Muscle of leg (tissue), 16 donors: Measurements from ENCODE around the gene ASIC4. TPM values are rescaled to one million over a fixed set of nuclear protein-coding genes. Genes with fewer than 3 reads are reported as not detected.

Experiments
- DNase-seq: peaks from one replicate; pipeline ENCODE4 v3.0.0; 2013
- H3K27ac ChIP-seq: one replicate; pipeline ENCODE4 v1.5.1; 2013; ENCODE audit warnings: mild to moderate bottlenecking, low read length, control low read depth
- H3K27me3 ChIP-seq: one replicate; pipeline ENCODE4 v1.6.1; 2013; ENCODE audit warnings: low read length; ENCODE audit not compliant: control insufficient read depth, insufficient read depth
- H3K36me3 ChIP-seq: one replicate; pipeline ENCODE4 v1.6.1; 2013; ENCODE audit warnings: low read length; ENCODE audit not compliant: control insufficient read depth, insufficient read depth
- H3K4me1 ChIP-seq: one replicate; pipeline ENCODE4 v1.6.1; 2013; ENCODE audit warnings: low read length; ENCODE audit not compliant: control insufficient read depth, insufficient read depth
- H3K4me3 ChIP-seq: one replicate; pipeline ENCODE4 v1.5.1; 2013; ENCODE audit warnings: low read length, control low read depth
- H3K9me3 ChIP-seq: replicated peaks from 2 replicates; pipeline ENCODE4 v1.6.1; 2013; ENCODE audit warnings: low read depth, low read length; ENCODE audit not compliant: control insufficient read depth
- WGBS: methylation state at CpG from one replicate; pipeline ENCODE4 v1.1.5; 2013; ENCODE audit warnings: missing lambda C conversion rate; ENCODE audit not compliant: insufficient coverage; 5-methylcytosine and 5-hydroxymethylcytosine counted together
- long read RNA-seq, 11 donors: transcript quantifications; one replicate each; lab custom pipeline, GENCODE V29; 2026
- polyA plus RNA-seq, 8 donors: library from polyadenylated mRNA; unstranded; fragments of 120-200 nt; gene quantifications; one replicate each; pipeline versions ENCODE4 v1.2.1 to v1.2.3, GENCODE V29; 2013; ENCODE audit warnings: inconsistent platforms in 1 of 8, low replicate concordance in 1 of 8; ENCODE audit not compliant: insufficient read length in 8 of 8, insufficient read depth in 1 of 8
- total RNA-seq: library from RNA; stranded (reverse); fragments of 120-200 nt; gene quantifications from one replicate; pipeline ENCODE4 v1.2.4, GENCODE V29; 2013

The ASIC4 gene, protein sequence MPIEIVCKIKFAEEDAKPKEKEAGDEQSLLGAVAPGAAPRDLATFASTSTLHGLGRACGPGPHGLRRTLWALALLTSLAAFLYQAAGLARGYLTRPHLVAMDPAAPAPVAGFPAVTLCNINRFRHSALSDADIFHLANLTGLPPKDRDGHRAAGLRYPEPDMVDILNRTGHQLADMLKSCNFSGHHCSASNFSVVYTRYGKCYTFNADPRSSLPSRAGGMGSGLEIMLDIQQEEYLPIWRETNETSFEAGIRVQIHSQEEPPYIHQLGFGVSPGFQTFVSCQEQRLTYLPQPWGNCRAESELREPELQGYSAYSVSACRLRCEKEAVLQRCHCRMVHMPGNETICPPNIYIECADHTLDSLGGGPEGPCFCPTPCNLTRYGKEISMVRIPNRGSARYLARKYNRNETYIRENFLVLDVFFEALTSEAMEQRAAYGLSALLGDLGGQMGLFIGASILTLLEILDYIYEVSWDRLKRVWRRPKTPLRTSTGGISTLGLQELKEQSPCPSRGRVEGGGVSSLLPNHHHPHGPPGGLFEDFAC
- total RNA-seq (0.44 TPM), polyA plus RNA-seq (under 1 TPM; 0.12 to 0.51 (median 0.34) TPM)
- long read RNA-seq, donor 1, result 0 reads
- long read RNA-seq, donor 2, result 0 reads
- long read RNA-seq, donor 3, result 0 reads
- long read RNA-seq, donor 4, result 0 reads
- long read RNA-seq, donor 5, result 0 reads
- long read RNA-seq, donor 6, result 0 reads
- long read RNA-seq, donor 7, result 0 reads
- long read RNA-seq, donor 8, result 0 reads
- long read RNA-seq, donor 9, result 0 reads
- long read RNA-seq, donor 10, result 0 reads
- long read RNA-seq, donor 11, result 0 reads

GRCh38 chr2:219514196-219514761 lies at the start of gene ASIC4:
Gene ASIC4 (plus strand): TSS chr2:219514482. CDS start chr2:219514725, 243 bp downstream.
- H3K27me3 ChIP-seq, result peaks cover 80% of the 10 kb centered on the region

GRCh38 chr2:219465659-219466561 lies 48.4 kb upstream of the ASIC4 start:
- H3K4me1 ChIP-seq, result peaks cover 8% of the 10 kb centered on the region
- H3K27me3 ChIP-seq, result no peaks in the 10 kb centered on the region
- no peak overlapping the region for H3K27ac ChIP-seq
- DNase-seq, result no peak
- 89% methylated on average over 42 of the region's 47 CpGs for WGBS
- H3K4me3 ChIP-seq, result no peak overlapping the region
- peaks cover 87% of the 10 kb centered on the region for H3K36me3 ChIP-seq
- H3K9me3 ChIP-seq, result no peaks in the 10 kb centered on the region

More at GRCh38 chr2:219514196-219514761, at the start of gene ASIC4:
- Histone ChIP-seq H3K27ac (peak within 1 kb of the TSS; percentile 13), H3K36me3 (no peaks in the 10 kb centered on the region), H3K9me3 (no peaks in the 10 kb centered on the region), H3K4me1 (peaks cover 70% of the 10 kb centered on the region), H3K4me3 (no peak within 1 kb of the TSS)
- under 1% methylated on average over 22 of the region's 31 CpGs for WGBS
- no peak for DNase-seq

DNA sequence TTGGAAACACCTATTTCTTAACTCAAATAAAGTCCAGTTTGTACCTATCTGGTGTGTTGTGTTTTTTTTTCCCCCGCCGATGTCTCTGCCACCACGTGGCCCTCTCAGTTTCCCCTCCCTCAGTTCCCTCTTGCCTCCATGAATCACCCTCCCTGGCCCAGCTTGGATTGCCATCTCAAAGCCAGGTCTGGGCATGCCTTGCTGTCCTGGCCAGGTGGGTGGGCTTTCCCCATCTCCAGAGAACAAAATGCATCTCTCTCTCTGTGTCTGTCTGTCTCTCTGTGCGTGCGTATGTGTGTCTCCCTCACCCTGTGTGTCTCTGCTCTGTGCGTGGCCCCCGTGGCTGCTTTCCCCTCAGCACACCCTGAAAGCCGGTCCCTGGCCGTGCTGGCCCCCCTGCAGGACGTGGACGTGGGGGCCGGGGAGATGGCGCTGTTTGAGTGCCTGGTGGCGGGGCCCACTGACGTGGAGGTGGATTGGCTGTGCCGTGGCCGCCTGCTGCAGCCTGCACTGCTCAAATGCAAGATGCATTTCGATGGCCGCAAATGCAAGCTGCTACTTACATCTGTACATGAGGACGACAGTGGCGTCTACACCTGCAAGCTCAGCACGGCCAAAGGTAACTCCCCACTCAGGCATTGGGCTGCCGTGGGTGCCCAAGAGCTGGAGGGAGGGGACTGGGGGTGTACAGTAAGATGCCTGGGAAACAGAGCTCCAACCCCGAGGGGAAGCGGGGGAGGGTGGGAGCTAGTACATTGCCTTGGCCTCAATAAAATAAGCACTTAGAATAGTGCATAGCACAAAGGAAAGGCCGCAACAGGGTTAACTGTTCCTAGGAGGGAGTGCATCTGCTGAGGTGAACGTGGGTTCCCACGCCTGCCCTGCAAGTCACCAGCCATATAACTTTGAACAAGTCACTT lies 47.2 kb upstream of the ASIC4 start:
- Histone ChIP-seq H3K27me3 (no peaks in the 10 kb centered on the region), H3K4me1 (peaks cover 3% of the 10 kb centered on the region), H3K9me3 (no peaks in the 10 kb centered on the region), H3K36me3 (peaks cover 91% of the 10 kb centered on the region), H3K27ac (no peak overlapping the region), H3K4me3 (no peak overlapping the region)
- WGBS, result 73% methylated on average over 21 of the region's 28 CpGs
- no peak for DNase-seq

GRCh38 chr2:219467736-219468075 lies 46.6 kb upstream of the ASIC4 start:
- Histone ChIP-seq H3K4me1 (peaks cover 5% of the 10 kb centered on the region), H3K27me3 (no peaks in the 10 kb centered on the region), H3K9me3 (no peaks in the 10 kb centered on the region), H3K4me3 (no peak overlapping the region), H3K27ac (no peak overlapping the region), H3K36me3 (peaks cover 91% of the 10 kb centered on the region)
- WGBS, result 80% methylated on average over 2 of the region's 2 CpGs
- no peak for DNase-seq

DNA sequence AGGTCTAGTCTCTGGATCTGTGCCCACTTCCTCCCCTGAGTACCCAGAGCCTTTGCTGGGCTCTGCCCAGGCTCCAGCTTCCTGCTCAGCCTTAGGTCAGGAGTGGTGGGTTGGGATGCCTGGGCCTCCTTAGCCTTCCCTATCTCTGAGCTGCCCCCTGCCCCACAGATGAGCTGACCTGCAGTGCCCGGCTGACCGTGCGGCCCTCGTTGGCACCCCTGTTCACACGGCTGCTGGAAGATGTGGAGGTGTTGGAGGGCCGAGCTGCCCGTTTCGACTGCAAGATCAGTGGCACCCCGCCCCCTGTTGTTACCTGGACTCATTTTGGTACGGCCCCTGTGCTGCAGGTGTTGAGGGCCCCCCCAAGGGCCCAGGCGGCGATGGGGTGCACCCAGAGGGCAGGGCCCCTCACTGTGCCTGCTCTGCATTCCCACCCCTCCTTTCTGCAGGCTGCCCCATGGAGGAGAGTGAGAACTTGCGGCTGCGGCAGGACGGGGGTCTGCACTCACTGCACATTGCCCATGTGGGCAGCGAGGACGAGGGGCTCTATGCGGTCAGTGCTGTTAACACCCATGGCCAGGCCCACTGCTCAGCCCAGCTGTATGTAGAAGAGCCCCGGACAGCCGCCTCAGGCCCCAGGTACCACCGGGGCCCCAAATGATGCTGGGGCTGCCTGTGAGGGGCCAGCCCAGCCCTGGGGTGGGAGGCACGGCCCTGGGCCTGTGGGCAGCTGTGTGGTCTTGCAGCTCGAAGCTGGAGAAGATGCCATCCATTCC lies 45.7 kb upstream of the ASIC4 start:
- WGBS, result 89% methylated on average over 21 of the region's 23 CpGs
- H3K4me1 ChIP-seq, result peaks cover 5% of the 10 kb centered on the region
- H3K9me3 ChIP-seq, result no peaks in the 10 kb centered on the region
- peaks cover 95% of the 10 kb centered on the region for H3K36me3 ChIP-seq
- no peak overlapping the region for H3K27ac ChIP-seq
- H3K27me3 ChIP-seq, result no peaks in the 10 kb centered on the region
- H3K4me3 ChIP-seq, result no peak overlapping the region
- DNase-seq, result no peak

- Histone ChIP-seq H3K4me1 (peaks cover 5% of the 10 kb centered on the region), H3K4me3 (no peak overlapping the region), H3K27me3 (no peaks in the 10 kb centered on the region), H3K27ac (no peak overlapping the region), H3K9me3 (no peaks in the 10 kb centered on the region), H3K36me3 (peaks cover 96% of the 10 kb centered on the region)
- 87% methylated on average over 15 of the region's 16 CpGs for WGBS
- DNase-seq, result no peak
Observed at GRCh38 chr2:219469186-219469724, 45.0 kb upstream of the ASIC4 start.

DNA sequence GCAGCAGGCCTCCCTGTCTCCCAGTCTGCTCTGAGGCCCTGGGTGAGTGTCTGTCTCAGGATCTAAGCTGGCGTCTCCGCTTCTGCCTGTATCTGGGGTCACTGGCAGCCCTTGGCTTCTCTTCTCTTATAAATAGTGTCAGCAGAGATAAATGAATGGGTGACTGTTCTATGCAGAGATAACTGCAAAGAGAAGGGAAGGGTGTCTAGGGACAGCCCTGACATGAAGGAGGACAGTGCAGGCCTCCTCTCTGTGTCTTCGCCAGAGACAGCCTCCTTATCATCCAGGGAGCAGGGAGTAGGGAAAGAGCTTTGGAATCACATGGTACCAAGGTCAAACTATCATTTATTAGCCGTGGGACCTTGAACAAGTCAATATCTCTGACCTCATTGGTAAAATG lies 43.9 kb upstream of the ASIC4 start:
- no peak overlapping the region for H3K4me3 ChIP-seq
- H3K9me3 ChIP-seq, result no peaks in the 10 kb centered on the region
- DNase-seq, result no peak
- H3K4me1 ChIP-seq, result peaks cover 5% of the 10 kb centered on the region
- 100% methylated on average over 1 of the region's 4 CpGs for WGBS
- no peaks in the 10 kb centered on the region for H3K27me3 ChIP-seq
- no peak overlapping the region for H3K27ac ChIP-seq
- peaks cover 96% of the 10 kb centered on the region for H3K36me3 ChIP-seq

DNA sequence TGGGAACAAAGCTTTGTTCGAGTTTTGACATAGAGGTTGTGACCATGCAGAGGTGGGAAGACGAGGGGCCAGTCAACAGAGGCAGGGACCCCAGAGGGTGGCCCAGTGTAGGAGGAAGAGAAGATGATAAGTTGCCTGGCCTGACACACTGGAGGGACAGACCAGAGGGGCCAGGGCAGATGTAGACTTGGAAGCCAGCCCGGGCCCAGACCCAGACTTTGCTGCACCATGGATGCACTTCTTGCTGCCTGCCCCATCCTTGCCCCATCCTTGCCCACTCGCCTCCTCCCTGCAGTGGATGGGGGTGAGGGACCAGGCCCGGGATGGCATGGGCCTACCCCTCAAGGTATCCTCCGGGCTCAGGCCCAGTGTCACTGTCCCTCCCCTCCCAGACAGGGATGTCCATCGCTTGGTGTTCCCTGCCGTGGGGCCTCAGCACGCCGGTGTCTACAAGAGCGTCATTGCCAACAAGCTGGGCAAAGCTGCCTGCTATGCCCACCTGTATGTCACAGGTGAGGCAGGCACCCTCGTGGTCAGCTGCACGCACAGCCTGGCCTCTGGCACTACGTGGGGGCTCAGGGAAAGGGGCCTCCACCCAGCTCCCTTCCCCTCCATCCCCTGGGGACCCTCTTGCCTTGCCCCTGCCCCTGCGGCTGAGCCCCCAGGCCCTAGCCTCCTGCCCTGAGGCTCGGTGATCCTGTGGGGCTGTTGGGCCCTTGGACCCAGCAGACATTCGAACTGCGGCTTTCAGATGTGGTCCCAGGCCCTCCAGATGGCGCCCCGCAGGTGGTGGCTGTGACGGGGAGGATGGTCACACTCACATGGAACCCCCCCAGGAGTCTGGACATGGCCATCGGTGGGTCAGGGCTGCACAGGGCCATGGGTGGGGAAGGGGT lies 42.6 kb upstream of the ASIC4 start:
- H3K4me3 ChIP-seq, result no peak overlapping the region
- WGBS, result 70% methylated on average over 19 of the region's 22 CpGs

More for the DNA sequence above, 42.6 kb upstream of the ASIC4 start:
- peaks cover 86% of the 10 kb centered on the region for H3K36me3 ChIP-seq
- DNase-seq, result no peak
- no peaks in the 10 kb centered on the region for H3K27me3 ChIP-seq
- peaks cover 10% of the 10 kb centered on the region for H3K4me1 ChIP-seq
- H3K9me3 ChIP-seq, result no peaks in the 10 kb centered on the region
- no peak overlapping the region for H3K27ac ChIP-seq
